VCaP (cell line): Measurements from ENCODE around the gene HOXA2.

ENCODE experiments used
- H3K27ac ChIP-seq: fragments of 450-650 bp; 2 replicates; pipeline ENCODE4 v1.5.1; 2017
- TF ChIP-seq, protein P1 (sequence below): fragments of 450-650 bp; conservative IDR thresholded peaks from 2 replicates; pipeline ENCODE4 v1.5.1; 2017; ENCODE audit warnings: mild to moderate bottlenecking, moderate library complexity

HOXA2 gene

DNA sequence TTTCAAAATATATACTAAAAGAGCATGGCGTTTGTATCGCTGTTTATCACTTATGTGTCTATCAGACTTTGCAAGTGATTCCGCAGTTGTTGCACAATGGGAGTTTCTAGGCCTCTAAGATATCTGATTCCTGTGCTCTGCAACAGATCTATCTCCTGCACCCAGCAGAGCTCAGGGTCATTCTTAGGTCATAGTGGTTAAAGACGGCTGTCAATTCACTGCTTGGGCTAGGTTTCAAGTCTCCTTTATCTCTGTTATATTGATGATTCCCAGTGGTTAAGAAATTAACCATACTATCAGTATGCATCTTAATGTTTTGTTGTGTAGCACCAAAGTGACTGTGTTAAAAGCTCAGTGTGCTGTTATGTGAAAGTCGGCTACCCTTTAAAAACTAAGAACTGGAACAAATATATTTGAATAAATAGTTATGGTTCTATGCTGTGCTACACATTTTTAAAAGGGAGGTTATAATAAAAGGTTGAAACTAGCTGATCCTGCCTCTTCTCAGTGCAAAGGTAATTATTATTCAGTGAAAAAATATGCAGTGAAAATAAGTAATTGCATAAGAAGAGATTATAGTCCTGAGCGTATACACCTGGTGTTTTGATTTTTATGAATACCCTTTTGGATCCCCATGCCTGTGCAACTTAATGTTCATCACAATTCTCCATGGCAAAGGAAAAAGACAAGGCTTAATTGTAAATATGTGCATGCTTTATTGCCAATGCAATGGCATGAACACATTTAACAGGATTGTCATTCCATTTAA, 30.7 kb downstream of the HOXA2 start:
- peak overlapping the region; percentile 44 for H3K27ac ChIP-seq
- TF ChIP-seq, protein P1, sequence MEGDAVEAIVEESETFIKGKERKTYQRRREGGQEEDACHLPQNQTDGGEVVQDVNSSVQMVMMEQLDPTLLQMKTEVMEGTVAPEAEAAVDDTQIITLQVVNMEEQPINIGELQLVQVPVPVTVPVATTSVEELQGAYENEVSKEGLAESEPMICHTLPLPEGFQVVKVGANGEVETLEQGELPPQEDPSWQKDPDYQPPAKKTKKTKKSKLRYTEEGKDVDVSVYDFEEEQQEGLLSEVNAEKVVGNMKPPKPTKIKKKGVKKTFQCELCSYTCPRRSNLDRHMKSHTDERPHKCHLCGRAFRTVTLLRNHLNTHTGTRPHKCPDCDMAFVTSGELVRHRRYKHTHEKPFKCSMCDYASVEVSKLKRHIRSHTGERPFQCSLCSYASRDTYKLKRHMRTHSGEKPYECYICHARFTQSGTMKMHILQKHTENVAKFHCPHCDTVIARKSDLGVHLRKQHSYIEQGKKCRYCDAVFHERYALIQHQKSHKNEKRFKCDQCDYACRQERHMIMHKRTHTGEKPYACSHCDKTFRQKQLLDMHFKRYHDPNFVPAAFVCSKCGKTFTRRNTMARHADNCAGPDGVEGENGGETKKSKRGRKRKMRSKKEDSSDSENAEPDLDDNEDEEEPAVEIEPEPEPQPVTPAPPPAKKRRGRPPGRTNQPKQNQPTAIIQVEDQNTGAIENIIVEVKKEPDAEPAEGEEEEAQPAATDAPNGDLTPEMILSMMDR = no peak

DNA sequence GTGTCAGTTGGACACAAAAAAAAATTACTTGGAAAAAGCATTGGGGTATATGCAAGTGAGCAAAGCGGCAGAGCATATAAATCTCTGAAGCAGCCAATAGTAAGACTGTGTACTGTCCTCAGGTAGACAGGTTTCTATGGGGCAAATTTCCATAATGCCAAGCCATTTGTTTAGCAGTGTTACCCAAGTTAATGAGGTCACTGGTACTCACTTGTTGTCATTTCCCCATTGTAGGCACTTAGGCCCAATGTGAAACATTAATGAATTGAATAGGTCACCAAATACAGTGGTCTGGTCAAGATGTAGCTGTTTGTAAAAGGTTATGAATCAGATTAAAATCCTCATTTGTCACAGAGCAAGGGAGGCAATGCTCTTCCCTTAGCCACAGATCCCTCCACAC, 34.2 kb downstream of the HOXA2 start:
- TF ChIP-seq, protein P1 = no peak
- H3K27ac ChIP-seq = no peak overlapping the region

DNA sequence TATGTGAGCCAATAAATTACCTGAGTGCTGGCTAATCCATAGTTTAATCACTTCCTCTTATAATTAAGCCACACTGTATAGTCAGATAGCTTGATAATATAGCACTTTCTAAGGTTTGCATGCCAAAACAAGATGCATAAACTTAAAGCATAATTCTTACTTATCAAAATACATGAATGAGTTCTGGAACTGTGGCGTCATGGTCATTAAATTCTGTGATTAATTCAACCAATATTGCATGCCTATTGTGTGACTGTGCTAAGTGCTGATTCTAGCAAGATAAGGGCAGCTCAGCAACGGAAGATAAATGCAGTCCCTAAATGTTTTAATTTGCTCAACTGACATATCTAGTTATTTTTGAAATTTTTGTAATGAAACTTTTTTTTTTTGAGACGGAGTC, 36.3 kb downstream of the HOXA2 start:
- H3K27ac ChIP-seq = no peak overlapping the region
- TF ChIP-seq, protein P1 = no peak

DNA sequence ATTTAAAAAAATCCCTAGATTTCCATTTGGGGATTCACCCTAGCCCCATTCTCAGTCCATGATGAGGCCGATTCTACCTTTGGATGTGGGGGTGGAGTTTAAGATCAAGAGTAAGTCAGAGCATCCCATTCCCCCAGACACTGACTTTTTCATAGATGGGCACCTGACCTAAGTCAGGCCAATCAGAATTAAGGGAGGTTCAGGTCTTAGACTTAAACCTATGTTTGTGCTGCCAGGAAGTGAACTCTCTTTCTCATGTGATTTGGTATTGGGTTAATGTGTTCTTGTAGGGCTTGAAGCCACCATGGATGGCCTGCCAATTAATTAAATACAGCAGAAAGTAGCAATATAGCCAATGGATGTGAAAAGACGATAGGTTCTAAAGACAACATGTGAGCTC, 36.8 kb downstream of the HOXA2 start:
- TF ChIP-seq, protein P1 = no peak
- no peak overlapping the region for H3K27ac ChIP-seq

DNA sequence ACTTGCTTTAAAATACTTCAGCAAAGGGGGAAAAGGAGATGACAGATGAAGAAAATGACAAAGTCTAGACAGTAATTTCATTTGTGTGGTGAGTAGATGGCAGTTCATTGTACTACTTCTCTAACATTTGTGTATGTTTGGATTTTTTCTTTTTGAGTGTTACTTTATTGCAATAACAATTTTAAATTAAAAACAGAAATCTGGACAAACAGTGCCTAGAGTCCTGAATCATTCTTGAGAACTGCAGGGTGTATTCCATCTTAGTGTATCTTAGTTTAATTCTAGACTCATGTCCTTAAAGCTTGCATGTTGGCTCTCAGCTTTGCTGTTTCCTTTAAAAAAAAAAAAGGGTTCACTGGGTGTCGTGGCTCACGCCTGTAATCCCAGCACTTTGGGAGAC, 37.8 kb downstream of the HOXA2 start:
- TF ChIP-seq, protein P1 = no peak
- H3K27ac ChIP-seq = peak overlapping the region; percentile 42

DNA sequence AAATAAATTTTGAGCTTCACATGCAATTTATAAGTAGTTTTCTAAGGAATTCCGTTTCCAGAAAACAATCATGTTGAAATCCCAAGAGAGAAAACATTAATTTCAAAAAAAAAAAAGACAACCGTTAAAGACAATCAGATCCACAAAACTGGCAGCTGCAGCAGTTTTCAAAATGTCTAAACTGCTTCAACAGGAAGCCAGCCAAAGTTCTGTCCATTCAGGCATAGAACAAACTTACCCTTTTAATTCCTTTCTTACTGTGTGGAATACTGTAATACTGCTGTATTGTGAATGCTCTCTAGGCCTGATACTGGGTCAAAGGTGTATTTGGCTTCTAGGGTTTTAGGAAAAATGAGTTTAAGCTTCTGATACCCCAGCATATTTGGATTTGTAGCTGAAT, 38.3 kb downstream of the HOXA2 start:
- H3K27ac ChIP-seq = peak overlapping the region; percentile 42
- TF ChIP-seq, protein P1 = no peak

DNA sequence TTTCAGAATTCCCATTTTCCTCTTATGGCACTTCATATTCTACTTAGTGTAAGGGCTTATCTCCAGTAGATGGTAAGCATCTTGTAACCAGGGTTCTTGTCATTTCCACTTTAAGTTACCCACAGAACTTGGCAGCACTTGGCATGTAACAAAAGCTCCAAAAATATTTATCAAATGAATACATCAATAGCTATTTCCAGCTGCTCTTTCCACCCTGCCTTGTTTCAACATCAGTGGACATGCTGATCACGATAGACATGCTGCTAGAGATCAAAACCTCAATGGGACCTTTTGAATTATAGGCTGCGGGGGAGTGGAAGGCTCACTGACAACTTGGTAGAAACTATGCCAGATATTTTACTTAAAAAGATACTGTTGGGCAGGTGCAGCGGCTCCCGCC, 39.5 kb downstream of the HOXA2 start:
- H3K27ac ChIP-seq = no peak overlapping the region
- TF ChIP-seq, protein P1 = no peak
